ENCODE measurements around the gene ELP2.
"Not testable (repeated sequence)": the region's sequence is repeated elsewhere in the genome, so short reads cannot be mapped to it uniquely, and the experiment has no call there.

Gene ELP2

DNA sequence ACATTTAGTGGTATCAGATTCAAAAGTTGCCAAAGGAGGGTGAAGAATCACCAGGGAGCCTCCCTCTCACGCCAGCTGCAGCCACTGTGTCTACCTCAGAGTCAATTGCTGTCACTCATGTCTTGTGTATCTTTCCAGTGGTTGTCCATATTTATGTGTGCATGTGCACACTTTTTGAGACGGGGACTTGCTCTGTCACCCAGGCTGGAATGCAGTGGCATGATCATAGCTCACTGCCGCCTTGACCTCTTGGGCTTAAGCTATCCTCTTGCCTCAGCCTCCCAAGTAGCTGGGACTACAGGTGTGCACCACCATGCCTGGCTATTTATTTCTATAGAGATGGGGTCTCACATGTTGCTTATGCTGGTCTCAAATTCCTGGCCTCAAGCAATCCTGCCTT is 61.6 kb downstream of the ELP2 start:
- no peak for DNase-seq (ENCODE audit: low spot score)

DNA sequence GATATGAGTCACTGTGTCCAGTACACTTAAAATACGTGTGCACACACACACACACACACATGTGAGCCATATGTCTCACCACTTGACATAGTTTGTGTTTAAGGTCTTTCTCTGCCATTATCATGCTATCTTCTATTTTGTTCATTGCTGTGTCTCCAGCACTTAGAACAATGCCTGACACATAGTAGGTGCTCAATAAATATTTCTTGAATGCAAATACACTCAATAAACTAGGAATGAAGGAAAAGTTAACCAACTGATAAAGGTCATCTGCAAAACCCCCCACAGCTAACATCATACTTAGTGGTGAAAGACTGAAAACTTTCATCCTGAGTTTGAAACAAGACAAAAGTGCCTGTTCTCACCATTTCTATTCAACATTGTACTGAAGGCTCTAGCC is 62.0 kb downstream of the ELP2 start:
- DNase-seq (ENCODE audit: low spot score) = no peak

DNA sequence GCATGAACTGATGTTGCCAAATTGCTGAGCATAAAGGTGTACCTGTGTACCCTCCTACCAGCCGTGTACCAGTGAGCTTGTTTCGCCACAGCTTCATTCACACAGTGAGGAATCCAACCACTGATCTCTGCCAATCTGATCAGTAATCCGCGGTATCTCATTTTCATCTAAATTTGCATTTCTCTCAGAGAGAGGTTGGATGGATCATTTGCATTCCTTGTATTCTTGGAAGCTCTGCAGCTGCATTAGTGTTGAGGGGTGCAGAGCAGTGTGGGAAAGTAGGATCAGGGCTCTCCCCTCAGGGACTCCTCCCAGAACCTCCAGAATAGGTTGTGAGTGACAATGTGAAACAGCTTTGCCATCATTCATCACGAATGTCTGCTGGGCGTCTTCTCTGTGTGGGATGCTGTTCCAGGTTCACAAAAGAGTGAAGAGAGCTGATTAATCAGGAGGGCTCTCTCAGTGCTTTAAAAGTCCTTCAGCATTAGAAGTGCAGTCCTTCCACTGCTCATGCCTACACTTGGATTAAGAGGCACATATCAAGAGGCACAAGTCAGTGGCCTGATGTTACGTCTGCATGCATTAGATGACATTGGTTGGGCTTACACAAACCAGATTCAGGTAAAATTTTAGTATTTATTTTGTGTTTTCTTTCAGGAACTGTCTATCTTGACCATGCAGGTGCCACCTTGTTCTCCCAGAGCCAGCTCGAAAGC is 65.1 kb downstream of the ELP2 start:
- DNase-seq (ENCODE audit: low spot score) = no peak

DNA sequence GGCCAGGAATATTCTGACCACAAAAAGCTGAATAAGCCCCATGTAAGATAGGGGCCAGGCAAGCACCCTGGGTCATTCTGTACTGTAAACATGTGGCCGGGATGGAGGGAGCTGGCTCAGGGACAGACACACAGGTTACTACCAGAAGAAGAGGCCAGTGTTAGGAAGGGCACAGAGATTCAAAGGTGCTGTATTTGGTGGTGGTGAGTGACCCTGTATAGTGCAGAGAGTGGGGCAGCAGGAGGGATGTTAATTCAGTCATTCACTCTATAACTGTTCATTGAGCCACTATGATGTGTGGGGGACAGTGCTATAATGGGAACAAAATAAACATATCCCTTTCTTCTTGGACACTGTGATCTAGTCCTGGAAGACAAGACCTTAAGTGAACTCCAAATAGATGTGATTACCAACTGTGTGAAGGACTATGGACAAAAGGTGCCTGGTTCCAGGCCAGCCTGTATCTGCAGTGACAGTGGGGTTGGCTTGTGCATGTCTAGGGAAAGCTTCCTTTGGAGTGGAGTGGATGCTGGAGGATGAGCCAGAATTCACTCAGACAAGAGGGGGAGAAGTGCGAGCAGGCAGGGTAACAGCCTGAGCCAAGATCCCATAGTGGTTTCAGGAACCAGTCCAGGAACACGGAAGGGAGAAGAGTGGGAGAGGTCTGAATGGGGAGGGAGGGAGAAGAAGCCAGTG is 65.9 kb downstream of the ELP2 start:
- DNase-seq (ENCODE audit: low spot score) = no peak

DNA sequence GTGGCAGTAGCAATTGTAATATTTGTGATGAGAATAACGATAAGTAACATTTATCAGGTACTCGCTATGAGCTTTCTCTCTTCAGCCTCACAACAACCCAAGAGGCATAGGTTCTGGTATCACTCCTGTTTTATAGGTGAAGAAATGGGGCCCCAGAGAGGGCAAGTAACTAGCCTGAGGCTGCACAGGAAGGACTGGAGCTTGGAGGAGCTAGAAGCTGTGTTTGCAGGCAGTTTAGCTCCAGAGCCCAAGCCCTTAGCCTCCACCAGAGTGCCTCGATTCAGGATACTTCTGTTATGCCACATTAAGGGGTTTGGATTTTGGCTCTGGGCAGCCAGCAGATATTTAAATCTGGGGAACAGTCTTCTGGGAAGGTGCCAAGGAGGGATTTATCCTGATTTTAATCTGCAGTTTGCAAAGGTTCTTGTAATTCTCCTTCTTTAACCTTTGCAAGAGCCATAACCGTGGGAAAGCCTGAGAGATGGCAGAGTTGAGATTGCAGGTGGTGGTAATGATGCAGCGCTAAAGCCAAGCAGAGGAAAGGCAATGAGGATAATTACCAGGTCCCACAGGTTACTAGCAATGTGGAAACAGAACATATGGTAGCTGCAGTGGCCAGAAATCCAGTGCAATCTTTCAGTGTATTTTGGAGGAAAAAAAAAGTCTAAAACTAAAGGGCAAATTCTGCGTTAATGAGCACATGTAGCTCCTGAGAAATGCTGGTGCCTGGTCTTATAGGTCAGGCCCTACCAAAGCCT is 66.7 kb downstream of the ELP2 start:
- no peak for DNase-seq (ENCODE audit: low spot score)

DNA sequence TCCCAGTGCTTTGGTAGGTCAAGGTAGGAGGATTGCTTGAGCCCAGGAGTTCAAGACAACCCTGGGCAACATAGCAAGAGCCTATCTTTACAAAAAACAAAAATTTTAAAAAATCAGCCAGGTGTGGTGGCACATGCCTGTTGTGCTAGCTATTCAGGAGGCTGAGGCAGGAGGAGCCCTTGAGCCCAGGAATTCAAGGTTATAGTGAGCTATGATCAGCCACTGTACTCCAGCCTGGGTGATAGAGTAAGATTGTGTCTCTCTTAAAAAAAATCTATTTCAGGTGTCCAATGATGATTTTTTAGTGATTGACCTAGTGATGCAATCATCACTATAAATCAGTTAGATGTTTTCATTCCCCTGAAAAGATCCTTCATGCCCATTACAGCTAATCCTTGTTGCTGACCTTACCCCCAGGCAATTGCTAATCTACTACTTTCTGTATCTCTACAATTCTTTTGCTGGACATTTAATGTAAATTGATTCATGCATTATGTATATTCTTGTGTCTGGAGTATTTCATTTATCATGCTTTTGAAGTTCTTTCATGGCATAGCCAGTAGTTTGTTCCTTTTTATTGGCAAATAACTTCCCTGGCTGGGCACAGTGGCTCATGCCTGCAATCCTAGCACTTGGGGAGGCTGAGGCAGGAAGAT is 67.9 kb downstream of the ELP2 start:
- DNase-seq (ENCODE audit: low spot score) = no peak

DNA sequence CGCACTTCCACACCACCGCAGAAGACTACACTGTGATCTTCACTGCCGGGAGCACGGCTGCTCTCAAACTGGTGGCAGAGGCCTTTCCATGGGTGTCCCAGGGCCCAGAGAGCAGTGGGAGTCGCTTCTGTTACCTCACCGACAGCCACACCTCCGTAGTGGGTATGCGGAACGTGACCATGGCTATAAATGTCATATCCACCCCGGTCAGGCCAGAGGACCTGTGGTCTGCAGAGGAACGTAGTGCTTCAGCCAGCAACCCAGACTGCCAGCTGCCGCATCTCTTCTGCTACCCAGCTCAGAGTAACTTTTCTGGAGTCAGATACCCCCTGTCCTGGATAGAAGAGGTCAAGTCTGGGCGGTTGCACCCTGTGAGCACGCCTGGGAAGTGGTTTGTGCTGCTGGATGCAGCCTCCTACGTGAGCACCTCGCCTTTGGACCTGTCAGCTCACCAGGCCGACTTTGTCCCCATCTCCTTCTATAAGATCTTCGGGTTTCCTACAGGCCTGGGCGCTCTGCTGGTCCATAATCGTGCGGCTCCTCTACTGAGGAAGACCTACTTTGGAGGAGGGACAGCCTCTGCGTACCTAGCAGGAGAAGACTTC is 70.1 kb downstream of the ELP2 start:
- DNase-seq (ENCODE audit: low spot score) = no peak

DNA sequence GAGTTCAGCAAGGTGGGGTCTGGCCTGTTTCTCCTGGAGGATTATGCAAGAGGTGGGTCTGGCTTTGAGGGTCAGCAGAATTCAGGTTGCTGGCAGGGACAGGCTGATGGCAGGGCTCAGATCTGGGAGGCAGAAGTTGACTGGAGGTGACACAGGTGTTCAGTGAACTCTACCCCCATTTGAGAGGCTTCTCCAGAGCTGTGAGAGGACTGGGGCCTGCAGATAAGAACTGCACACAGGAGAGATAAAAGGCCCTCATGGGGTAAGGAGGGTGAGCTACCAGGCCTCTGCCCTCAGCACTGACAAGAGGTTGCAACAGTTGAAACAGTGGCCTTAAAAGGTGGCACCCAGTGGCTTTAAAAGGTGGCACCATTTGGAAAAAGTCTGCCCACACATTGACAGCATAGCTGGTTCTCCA is 70.7 kb downstream of the ELP2 start:
- no peak for DNase-seq (ENCODE audit: low spot score)

DNA sequence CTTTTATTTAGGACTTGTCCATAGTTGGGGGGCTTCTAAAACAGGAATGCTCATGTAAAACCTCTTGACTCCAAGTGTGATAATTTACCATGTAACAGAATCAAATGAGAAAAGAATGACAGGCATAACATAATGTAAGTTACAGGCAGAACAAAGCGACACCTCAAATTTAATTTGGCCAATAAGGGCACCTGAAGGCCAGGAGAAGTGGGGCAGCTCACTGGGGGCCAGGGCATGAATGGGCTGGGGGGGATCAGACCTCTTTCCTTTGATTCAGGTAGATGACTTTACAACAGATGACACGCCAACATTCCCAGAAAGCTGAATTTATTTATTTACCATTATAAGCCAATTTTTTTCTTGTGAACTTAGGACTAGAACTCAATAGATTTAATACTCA is 72.1 kb downstream of the ELP2 start:
- DNase-seq (ENCODE audit: low spot score) = no peak

DNA sequence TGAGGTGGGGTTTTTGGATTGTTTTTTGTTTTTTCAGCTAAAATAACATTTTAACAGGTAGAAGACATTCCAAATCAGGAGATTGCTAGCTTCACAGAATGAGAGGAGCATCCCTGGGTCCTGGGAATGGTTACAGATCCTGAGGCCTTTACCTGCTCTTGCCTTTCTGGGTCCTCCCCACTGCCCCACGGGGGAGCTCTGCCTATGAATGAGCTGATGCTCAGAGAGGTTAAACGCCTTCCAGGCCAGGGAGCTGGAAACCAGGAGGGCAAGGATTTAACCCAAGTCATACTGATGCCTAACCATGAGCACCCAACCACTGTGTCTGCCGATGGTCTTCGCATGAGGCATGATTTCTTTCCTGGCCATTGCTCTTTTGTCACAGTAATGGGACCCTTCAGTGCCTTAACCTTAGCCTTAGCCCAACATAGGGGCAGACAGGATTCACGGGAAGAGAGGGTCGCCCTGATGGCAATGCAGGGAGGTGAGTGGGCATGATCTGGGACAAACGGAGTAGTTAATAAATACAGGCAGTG is 73.7 kb downstream of the ELP2 start:
- DNase-seq (ENCODE audit: low spot score) = no peak

DNA sequence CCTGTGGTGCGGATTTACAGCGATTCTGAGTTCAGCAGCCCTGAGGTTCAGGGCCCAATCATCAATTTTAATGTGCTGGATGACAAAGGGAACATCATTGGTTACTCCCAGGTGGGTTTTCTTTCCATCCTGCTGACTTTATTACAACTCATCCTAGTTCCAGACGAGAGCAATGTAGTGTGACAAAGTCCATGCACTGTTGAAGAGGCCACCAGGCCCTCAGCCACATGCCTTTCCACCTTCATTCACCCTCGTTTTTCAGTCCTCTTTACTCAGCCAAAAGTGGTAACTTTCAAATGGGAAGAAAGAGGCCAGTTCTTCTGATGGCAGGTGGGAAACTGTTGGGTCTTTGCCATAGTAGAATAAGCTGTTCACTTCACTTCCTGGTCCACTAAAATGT is 75.5 kb downstream of the ELP2 start:
- no peak for DNase-seq (ENCODE audit: low spot score)

DNA sequence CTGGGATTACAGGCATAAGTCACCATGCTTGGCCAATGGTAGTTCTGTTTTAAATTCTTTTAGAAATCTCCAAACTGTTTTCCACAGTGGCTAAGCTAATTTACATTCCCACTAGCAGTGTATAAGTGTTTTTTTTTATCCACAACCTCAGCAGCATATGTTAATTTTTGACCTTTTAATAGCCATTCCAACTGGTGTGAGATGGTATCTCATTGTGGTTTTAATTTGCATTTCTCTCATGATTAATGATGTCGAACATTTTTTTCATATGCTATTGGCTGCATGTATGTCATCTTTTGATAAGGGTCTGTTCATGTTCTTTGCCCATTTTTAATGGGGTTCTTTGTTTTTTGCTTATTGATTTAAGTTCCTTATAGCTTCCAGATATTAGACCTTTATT is 77.6 kb downstream of the ELP2 start:
- DNase-seq (ENCODE audit: low spot score) = no peak

DNA sequence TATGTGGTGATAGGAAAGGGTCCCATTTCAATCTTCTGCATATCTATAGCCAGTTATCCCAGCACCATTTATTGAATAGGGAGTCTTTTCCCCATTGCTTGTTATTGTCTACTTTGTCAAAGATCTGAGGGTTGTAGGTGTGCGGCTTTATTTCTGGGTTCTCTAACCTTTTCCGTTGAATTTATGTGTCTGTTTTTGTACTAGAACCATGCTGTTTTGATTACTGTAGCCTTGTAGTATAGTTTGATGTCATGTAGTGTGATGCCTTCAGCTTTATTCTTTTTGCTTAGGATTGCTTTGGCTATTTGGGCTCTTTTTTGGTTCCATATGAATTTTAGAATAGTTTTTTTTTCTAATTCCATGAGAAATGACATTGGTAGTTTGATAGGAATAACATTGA is 78.3 kb downstream of the ELP2 start:
- DNase-seq (ENCODE audit: low spot score) = not testable (repeated sequence)

DNA sequence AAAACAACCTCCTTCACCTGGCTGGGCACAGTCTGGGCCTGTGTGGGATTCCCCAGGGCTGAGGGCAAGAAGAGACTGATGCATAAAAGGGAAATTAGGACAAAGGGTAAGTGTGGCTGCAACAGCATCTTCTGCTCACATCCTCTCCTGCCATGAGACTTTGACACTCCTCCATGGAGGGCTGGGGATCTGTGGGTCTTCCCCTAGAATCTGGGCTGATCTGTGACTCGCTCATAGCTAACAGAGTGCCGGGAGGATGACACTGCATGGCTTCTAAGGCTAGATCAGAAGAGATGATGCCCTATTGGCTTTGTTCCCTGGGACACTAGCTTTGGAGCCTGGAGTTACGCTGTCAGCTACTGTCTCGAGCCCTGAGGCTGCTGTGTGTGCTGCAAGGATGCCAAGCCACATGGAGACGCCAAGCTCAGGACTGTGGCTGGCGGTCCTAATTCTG is 81.9 kb downstream of the ELP2 start:
- no peak for DNase-seq (ENCODE audit: low spot score)

DNA sequence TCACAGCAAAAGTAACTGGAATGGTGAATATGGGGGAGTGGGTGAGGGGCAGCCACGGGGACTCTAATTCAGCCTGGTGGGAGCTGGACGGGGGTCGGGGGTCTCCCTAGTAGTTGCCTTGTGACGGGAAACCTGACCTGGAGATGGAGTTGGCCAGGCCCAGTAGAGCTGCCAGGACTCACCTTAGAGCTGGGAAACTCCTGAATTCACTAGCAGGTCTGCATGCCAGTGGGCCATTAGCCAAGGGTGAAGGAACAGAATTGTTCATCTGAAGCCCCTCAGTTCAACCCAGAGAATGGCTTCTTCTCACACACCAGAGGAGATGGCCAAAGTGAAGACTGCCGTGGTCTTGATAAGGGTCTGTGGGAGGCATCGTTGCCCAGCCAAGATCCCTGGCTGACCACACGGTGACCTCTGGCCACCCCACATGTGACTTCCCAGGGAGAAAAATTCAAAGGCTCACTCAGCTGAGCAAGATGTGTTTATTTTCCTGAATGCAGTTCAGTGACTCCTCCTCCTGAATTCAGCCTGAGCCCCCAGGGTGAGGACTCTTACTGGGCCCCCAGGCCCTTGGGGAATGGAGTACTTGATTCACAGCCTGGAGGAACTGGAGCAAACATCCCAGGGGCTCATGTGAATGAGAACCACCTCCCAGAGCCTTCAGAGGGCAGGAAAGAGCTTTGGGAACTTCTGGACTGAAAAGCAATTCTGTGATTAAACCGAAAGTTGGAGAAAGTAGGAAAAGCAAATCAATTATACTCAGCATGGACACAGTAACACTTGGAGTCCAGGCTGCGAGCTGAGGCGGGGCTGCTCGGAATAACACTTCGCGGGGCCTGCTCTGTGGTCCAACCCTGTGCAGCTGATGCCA is 82.8 kb downstream of the ELP2 start:
- DNase-seq (ENCODE audit: low spot score) = no peak

DNA sequence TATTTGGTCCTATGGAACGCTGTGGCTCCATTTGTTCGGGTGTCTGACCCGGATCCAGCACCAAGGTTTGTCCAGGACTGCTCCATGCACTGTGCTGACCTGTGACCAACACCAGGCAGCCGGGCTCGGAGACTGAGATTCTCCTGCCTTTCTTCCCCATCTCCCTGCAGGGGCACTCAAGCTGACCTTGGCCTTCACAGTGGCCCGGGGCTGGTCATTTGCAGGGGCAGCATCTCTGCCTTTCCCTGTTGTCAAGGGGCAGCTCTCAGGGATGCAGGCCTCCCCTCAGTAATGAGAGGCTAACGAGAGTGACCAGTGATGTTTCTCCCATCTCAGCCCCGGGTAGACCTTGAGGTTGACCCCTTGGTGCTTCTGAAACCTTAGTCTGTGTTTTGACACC is 85.1 kb downstream of the ELP2 start:
- DNase-seq (ENCODE audit: low spot score) = no peak

DNA sequence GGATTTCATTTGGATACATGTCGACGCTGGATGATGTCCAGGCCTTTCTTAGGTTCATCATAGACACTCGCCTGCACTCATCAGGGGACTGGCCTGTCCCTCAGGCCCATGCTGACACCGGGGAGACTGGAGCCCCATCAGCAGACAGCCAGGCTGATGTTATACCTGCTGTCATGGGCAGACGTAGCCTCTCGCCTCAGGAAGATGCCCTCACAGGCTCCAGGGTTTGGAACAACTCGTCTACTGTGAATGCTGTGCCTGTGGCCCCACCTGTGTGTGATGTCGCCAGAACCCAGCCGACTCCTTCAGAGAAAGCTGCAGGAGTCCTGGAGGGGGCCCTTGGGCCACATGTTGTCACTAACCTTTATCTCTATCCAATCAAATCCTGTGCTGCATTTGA is 85.9 kb downstream of the ELP2 start:
- DNase-seq (ENCODE audit: low spot score) = no peak

DNA sequence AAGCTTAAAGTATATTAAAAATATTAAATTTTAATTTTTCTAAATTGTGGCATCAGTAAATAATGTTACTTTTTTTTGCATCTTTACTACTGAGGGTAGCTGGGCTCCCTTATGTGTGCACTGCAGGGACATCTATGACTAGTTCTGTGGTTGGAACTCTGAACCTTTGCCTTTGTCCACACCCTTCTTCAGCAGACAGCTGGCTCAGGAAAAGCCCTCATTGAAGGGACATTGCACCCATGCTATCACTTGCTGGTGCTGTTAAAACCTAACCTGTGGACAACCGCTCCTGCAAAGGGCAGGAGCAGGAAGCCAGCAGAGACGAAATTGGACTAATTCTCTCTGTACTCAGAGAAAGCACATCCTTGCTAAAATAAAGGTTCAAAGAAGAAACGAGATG is 87.6 kb downstream of the ELP2 start:
- DNase-seq (ENCODE audit: low spot score) = no peak

DNA sequence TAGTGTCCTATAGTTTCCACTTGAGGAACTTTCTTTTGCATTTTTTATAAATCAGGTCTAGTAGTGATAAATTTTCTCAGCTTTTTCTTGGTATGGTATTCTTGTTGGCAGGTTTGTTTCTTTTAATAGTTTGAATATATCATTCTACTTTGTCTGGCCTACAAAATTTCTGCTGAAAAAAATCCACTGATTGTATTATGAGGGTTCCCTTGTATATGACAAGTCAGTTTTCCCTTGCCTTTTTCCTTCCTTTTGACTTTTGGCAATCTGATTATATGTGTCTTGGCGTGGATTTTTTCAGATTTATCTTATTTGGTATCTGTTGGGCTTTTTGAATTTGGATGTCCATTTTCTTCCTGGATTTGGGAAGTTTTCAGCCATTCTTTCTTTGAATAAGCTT is 99.5 kb downstream of the ELP2 start:
- DNase-seq (ENCODE audit: low spot score) = no peak
